Measurements from ENCODE around the gene LHFPL6.

GRCh38 chr13:39527961-39528660, 74.9 kb downstream of the LHFPL6 start:
- TF ChIP-seq CTCF (IDR thresholded peaks at IDR 0.05) (no peak), POLR2A (IDR thresholded peaks at IDR 0.05) (no peak)

Measured in Peyer's patch (tissue), 4 donors.